ENCODE results near the gene PRRT1B.

PRRT1B gene

DNA sequence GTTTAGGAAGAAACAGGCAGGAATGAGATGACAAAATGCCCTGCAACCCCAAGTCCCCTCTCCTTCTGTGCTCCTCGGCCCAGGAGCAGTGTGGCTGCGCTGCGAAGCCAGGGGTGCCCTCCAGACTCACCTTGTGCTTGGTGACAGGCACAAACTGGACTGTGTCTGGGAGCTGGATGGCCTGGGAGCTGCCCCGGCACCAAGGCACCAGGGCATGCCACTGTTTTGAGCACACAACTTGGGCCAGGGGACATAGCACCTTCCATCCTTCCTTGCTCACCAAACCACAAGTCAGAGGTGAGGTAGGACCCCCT, 51.1 kb downstream of the PRRT1B start:
- no peak for DNase-seq (ENCODE audit: low spot score)

DNA sequence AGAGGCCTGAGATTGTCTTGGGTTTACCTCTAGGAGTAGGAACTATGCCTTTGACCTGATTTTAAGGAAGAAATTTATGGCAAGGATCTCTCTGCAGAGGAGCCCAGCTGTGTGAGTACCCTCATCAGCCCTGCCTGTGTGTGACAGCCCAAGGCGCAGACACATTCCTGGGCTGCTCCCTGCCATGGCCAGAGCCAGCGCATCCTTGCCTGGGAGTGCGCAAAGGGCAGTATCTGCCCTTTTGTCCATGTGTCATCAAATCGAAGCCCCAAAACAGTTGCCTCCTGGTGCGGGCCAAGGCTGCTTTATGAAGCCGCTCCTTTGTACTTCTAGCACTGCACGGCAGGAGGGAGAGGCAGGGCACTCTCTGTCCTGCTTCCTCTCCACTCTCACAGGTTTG, 51.9 kb downstream of the PRRT1B start:
- no peak for DNase-seq (ENCODE audit: low spot score)

- no peak for DNase-seq (ENCODE audit: low spot score)
These were observed 52.8 kb downstream of the PRRT1B start for GRCh38 chr9:131598121-131598520.

DNA sequence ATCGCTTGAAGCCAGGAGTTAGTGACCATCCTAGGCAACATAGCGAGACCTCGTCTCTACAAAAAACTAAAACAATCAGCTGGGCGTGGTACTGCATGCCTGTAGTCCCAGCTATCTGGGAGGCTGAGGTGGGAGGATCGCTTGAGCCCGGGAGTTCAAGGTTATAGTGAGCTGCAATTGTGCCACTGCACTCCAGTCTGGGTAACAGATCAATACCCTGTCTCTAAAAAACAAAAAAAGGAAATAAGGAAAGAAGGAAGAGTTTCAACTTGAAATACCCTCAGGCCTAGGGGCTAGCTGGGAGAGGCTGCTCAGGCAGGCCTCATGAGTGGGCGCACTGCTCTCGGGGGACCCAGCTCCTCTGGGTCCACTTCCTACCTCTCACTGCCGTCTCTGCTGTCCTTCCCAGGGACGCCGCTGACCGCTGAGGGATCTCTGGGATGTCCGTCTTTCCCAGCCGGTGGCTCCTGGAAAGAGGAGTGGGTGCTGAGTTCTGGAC, 56.4 kb downstream of the PRRT1B start:
- DNase-seq (ENCODE audit: low spot score) = no peak

DNA sequence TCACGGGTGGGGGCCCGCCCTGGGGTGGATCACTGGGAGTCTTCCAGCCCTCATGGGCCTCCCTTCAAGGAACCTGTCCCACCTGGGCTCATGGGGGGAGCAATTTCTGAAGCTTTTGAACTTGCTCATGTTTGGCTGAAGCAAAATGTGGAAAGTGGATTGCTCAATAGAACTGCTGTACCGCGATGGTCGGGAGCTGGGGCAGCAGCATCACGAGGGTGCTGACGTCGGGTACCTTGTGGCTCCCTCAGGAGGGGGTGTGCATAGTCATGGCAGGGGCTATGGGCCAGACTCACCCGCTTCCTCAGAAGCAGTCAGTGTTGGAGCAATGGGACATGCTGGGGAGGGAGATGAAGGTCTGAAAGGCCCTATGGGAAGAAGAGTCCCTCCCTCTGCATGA, 57.9 kb downstream of the PRRT1B start:
- DNase-seq (ENCODE audit: low spot score) = no peak

- no peak for DNase-seq (ENCODE audit: low spot score)
These were observed 58.6 kb downstream of the PRRT1B start for GRCh38 chr9:131603711-131604439.

- no peak for DNase-seq (ENCODE audit: low spot score)
These were observed 60.7 kb downstream of the PRRT1B start for GRCh38 chr9:131605770-131606590.

- DNase-seq (ENCODE audit: low spot score) = no peak
These were observed 61.7 kb downstream of the PRRT1B start for GRCh38 chr9:131606896-131607567.

DNA sequence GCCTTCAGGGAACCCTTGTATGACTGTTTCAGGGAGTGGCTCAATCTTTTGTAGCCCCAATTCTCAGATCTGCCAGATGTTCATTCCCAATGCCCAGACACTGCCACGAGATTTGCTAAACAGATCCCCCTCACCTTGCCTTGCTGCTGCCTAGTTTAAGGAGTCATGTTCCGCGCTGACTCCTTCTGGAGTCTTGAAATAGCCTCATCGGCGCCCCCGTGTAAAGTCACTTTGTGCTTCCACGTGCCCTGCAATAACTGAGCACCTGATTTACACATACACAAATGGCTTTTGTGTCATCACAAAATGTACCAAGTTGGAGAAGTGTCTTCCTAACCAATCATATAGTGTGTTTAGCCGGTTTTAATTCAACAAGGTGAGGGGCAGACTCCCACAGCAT, 62.3 kb downstream of the PRRT1B start:
- no peak for DNase-seq (ENCODE audit: low spot score)

DNA sequence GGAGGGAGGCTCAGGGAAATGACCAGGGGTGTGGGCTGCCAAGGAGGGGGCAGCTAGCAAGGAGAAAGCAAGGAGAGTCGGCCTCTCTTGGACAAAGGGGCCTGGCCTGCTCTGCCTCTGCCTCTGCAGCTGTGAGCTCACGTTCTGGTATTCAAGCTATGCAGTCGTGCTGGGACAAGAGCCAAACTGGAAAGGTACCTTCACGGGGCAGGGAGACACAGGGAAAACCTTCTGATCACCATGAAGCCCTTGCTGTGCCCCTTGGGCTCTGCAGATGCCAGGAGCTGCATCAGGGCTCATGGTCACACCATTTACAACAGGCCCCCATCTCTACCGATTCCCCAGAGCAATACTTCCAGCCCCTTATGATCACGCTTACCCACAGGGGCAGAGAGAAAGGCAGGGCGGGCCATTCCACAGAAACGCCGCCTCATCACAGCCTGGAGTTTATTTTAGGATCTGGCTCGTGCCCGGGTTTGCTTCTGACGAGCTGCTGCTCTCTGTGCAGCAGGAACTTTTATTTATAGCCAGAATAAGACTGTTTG, 63.2 kb downstream of the PRRT1B start:
- DNase-seq (ENCODE audit: low spot score) = no peak

All from RKO (cell line).